VCaP (cell line): ENCODE results near the gene GRIN2B.

ENCODE experiments used
- H3K27ac ChIP-seq: fragments of 450-650 bp; 2 replicates; pipeline ENCODE4 v1.5.1; 2017
- CTCF ChIP-seq: fragments of 450-650 bp; conservative IDR thresholded peaks from 2 replicates; pipeline ENCODE4 v1.5.1; 2017; ENCODE audit warnings: mild to moderate bottlenecking, moderate library complexity

GRIN2B gene

GRCh38 chr12:13981296-13981962 is at the start of gene GRIN2B:
Gene GRIN2B (minus strand): TSS chr12:13981602. CDS start chr12:13866208, 115,394 bp downstream.
- no peak for TF ChIP-seq CTCF
- no peak within 1 kb of the TSS for H3K27ac ChIP-seq

- H3K27ac ChIP-seq = no peak overlapping the region
- no peak for TF ChIP-seq CTCF
These were observed 45.1 kb upstream of the GRIN2B start for GRCh38 chr12:14026537-14026936.

- no peak overlapping the region for H3K27ac ChIP-seq
- no peak for TF ChIP-seq CTCF
These were observed 43.2 kb upstream of the GRIN2B start for GRCh38 chr12:14024591-14024990.

GRCh38 chr12:14018080-14018479 is 36.7 kb upstream of the GRIN2B start:
- TF ChIP-seq CTCF = no peak

GRCh38 chr12:14010989-14011388 is 29.6 kb upstream of the GRIN2B start:
- no peak for TF ChIP-seq CTCF
- H3K27ac ChIP-seq = no peak overlapping the region

More at GRCh38 chr12:14018080-14018479, 36.7 kb upstream of the GRIN2B start:
- no peak overlapping the region for H3K27ac ChIP-seq

GRCh38 chr12:14007639-14008038 is 26.2 kb upstream of the GRIN2B start:
- no peak overlapping the region for H3K27ac ChIP-seq
- no peak for TF ChIP-seq CTCF

- H3K27ac ChIP-seq = no peak overlapping the region
- no peak for TF ChIP-seq CTCF
These were observed 11.2 kb upstream of the GRIN2B start for GRCh38 chr12:13992585-13992984.
